ENCODE measurements around the gene BRMS1.
"Not testable (repeated sequence)": the region's sequence is repeated elsewhere in the genome, so short reads cannot be mapped to it uniquely, and the experiment has no call there.

The BRMS1 gene

DNA sequence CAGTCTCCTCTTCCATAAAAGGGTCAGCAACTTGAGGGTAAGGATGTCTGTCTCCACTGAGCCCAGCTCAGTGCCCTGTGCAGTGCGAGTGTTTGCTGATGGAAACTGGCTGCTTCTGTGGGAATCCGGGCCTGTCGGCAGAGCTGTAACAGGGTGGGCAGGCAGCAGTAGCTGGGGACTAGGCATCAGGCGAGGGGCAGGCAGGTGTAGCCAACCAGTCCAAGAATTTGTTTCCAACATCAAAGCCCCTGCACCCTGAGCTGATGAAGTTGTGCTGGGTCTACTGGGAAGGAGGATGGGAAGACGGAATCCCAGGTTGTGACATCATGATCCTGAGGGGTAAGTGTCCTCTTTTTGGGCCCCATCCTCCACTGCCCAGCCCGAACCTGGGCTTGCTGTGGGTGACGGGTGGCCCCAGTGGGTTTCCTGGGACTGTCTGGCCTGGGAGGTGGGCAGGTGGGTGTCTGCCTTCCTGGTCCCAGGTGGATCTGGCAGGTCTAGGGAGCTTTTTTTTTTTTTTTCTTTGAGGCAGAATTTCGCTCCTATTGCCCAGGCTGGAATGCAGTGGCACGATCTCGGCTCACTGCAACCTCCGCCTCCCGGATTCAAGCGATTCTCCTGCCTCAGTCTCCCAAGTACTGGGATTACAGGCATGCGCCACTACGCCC lies 15.6 kb upstream of the BRMS1 start:
- Histone ChIP-seq H3K9me3 (ENCODE audit: control insufficient read depth, low read length) (no peaks in the 10 kb centered on the region), H3K4me3 (ENCODE audit: low read length) (no peak overlapping the region), H3K4me1 (ENCODE audit: control insufficient read depth, insufficient read depth, low read length) (no peaks in the 10 kb centered on the region)

DNA sequence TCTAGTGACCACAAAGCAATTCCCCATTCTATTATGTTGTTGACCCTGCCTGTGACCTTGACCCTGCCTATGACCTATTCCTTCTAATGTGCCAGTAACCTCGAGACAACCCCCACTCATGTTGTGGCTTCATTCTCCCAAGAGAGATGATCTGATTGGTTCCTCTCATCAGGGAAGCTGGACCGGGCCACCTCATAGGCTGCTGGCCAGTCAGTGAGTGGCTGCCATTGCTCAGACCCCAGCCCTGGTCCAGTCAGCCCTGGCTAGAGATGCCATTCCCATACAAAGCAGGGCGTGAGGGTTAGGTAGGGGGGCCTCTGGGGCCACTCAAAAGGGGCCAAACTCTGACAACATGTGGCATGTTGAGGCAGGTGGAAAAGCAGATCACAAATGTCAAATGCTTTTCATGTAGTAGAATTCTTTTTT lies 14.8 kb upstream of the BRMS1 start:
- no peaks in the 10 kb centered on the region for H3K27me3 ChIP-seq (replicated peaks; ENCODE audit: control insufficient read depth, insufficient read depth, low read length)
- peaks cover 3% of the 10 kb centered on the region for H3K36me3 ChIP-seq (ENCODE audit: control insufficient read depth, insufficient read depth, low read length, severe bottlenecking)
- H3K9me3 ChIP-seq (ENCODE audit: control insufficient read depth, low read length) = no peaks in the 10 kb centered on the region
- H3K4me1 ChIP-seq (ENCODE audit: control insufficient read depth, insufficient read depth, low read length) = no peaks in the 10 kb centered on the region
- no peak for DNase-seq (ENCODE audit: low read depth)
- no peak overlapping the region for H3K9ac ChIP-seq (ENCODE audit: low read length)
- H3K4me3 ChIP-seq (ENCODE audit: low read length) = no peak overlapping the region

More for the DNA sequence above, 15.6 kb upstream of the BRMS1 start:
- Histone ChIP-seq H3K9ac (ENCODE audit: low read length) (no peak overlapping the region), H3K27me3 (replicated peaks; ENCODE audit: control insufficient read depth, insufficient read depth, low read length) (no peaks in the 10 kb centered on the region), H3K36me3 (ENCODE audit: control insufficient read depth, insufficient read depth, low read length, severe bottlenecking) (peaks cover 3% of the 10 kb centered on the region)
- no peak for DNase-seq (ENCODE audit: low read depth)

DNA sequence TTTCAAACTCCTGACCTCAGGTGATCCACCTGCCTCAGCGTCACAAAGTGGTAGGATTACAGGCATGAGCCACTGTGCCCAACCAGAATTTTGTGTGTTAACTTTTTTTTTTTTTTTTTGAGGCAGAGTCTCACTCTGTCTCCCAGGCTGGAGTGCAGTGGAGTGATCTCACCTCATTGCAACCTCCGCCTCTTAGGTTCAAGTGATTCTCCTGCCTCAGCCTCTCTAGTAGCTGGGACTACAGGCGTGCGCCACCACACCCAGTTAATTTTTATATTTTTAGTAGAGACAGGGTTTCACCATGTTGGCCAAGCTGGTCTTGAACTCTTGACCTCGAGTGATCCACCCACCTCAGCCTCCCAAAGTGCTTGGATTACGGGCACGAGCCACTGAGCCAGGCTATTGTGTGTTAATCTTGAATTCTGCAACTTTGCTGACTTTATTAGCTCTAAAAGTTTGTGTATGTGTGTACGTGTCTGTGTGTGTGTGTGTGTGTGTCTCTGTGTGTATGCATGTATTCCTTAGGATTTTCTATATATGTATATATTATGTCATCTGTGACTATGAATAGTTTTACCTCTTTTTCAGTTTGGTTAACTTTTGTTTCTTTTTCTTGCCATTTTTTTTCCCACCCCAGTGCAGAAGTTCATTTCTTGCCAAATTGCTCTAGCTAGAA lies 5.8 kb upstream of the BRMS1 start:
- not testable (repeated sequence) for H3K36me3 ChIP-seq (ENCODE audit: control insufficient read depth, insufficient read depth, low read length, severe bottlenecking); H3K4me3 ChIP-seq (ENCODE audit: low read length); H3K9ac ChIP-seq (ENCODE audit: low read length); DNase-seq (ENCODE audit: low read depth); H3K27me3 ChIP-seq (replicated peaks; ENCODE audit: control insufficient read depth, insufficient read depth, low read length); H3K9me3 ChIP-seq (ENCODE audit: control insufficient read depth, low read length)
- H3K4me1 ChIP-seq (ENCODE audit: control insufficient read depth, insufficient read depth, low read length) = peaks cover 20% of the 10 kb centered on the region

DNA sequence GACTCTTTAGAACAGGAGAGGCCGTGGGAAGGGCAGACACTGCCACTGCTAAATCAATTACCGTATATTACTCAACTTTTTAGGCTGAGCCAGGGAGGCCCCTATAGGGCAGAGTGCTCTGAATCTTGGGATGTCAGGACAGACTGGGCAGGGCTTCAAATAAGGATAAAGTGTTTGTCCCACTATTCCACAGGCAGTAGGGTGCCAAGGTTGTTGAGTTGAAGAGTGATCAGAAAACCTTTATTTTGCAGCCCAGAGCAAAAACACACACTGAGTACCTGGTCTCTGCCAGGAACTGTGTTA lies 4.1 kb upstream of the BRMS1 start:
- DNase-seq (ENCODE audit: low read depth) = peak; percentile 48
- no peaks in the 10 kb centered on the region for H3K36me3 ChIP-seq (ENCODE audit: control insufficient read depth, insufficient read depth, low read length, severe bottlenecking)
- H3K9ac ChIP-seq (ENCODE audit: low read length) = no peak overlapping the region
- H3K9me3 ChIP-seq (ENCODE audit: control insufficient read depth, low read length) = no peaks in the 10 kb centered on the region
- H3K27me3 ChIP-seq (replicated peaks; ENCODE audit: control insufficient read depth, insufficient read depth, low read length) = no peaks in the 10 kb centered on the region
- H3K4me3 ChIP-seq (ENCODE audit: low read length) = no peak overlapping the region
- peaks cover 31% of the 10 kb centered on the region for H3K4me1 ChIP-seq (ENCODE audit: control insufficient read depth, insufficient read depth, low read length)

DNA sequence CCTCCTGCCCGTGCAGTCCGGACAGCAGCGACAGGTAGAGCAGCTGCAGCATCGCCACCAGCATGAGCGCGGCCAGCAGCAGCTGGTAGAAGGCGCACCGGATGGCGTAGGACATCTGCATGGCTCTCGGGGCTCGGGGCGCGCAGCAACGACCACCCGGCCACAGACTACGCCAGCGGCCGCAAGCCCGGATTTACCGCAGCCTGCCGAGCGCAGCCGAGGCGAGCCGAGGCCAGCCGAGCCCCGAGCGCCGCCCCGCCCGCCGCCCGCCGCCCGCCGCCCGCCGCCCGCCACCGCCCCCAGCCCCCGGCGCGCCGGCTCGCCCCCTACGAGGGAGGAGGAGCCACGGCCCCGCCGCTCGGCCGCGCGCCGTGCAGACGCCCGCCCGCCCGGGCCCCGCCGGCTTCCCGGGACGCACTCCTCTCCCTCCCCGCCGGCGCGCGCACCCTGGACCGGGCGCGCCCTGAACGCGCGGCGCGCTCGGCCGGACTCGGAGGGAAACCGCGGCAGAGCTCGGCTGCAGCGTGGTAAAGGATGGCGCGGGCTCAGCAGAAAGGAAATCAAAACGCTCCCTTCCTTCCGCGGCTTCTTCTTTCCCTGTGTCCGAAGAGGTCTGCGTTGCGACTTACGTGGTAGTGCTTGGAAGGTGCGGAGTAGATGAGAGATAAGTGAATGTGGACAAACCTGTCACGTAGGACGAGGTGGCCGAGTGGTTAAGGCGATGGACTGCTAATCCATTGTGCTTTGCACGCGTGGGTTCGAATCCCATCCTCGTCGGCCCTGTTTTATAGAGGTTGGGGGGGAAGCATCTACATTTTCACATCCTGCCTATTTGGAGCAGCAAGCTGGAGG lies 2.7 kb upstream of the BRMS1 start, which contains the start of gene B4GAT1:
Gene B4GAT1, minus strand, starts transcription at position 205 of the 852 bp plus-strand sequence. Its CDS starts 84 bp downstream, at position 121.
- Histone ChIP-seq H3K27me3 (replicated peaks; ENCODE audit: control insufficient read depth, insufficient read depth, low read length) (no peaks in the 10 kb centered on the region), H3K4me3 (ENCODE audit: low read length) (peak within 1 kb of the TSS; percentile 92), H3K9me3 (ENCODE audit: control insufficient read depth, low read length) (no peaks in the 10 kb centered on the region), H3K9ac (ENCODE audit: low read length) (peak within 1 kb of the TSS; percentile 94), H3K4me1 (ENCODE audit: control insufficient read depth, insufficient read depth, low read length) (peaks cover 41% of the 10 kb centered on the region), H3K36me3 (ENCODE audit: control insufficient read depth, insufficient read depth, low read length, severe bottlenecking) (no peaks in the 10 kb centered on the region)
- peak; percentile 90 for DNase-seq (ENCODE audit: low read depth)

DNA sequence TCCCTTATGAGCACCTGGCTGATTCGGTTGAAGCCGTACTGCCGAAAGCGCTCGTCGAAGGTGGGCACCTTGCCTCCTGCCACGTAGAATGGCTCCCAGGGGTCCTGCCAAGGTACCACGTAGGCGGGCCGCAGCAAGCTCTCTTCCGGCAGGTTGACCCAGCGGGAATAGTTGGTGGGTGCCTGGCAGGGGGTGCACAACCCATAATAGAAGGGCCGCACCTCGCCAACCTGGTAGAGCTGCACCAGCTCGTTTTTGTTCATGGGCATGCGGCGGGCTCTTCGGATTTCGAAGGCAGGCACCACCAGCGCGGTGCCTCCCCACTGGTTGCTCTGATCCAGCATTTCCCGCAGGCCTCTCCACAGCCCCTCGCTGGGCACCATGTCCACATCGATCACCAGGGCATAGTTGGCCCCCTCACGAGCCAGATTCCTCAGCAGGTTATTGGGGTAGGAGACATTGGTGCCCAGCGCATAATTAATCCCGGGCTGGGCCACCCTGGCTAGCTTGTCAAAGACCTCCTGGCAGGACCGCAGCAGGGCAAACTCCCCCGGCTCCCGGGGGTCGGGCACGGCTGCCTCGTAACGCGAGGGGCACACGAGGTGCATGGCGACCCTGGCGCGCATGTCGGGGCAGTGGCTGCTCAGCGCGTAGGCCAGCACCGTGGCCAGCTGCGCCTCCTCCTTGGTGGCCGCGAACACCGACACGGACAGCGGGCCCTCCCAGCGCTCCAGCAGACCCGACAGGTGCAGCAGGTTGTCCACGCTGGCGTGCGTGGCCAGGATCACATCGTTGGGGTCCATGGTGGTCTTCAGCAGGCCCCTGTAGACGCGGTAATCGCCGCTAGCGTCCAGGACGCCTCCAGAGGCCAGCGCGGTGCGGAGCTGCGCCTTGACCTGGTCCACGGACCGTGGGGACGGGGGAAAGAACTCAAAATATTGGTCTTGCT lies 1.8 kb upstream of the BRMS1 start:
- H3K4me1 ChIP-seq (ENCODE audit: control insufficient read depth, insufficient read depth, low read length) = peaks cover 41% of the 10 kb centered on the region
- peak; percentile 41 for DNase-seq (ENCODE audit: low read depth)
- peak overlapping the region; percentile 92 for H3K4me3 ChIP-seq (ENCODE audit: low read length)
- H3K36me3 ChIP-seq (ENCODE audit: control insufficient read depth, insufficient read depth, low read length, severe bottlenecking) = peaks cover 6% of the 10 kb centered on the region
- no peaks in the 10 kb centered on the region for H3K27me3 ChIP-seq (replicated peaks; ENCODE audit: control insufficient read depth, insufficient read depth, low read length)
- H3K9ac ChIP-seq (ENCODE audit: low read length) = peak overlapping the region; percentile 94
- no peaks in the 10 kb centered on the region for H3K9me3 ChIP-seq (ENCODE audit: control insufficient read depth, low read length)

DNA sequence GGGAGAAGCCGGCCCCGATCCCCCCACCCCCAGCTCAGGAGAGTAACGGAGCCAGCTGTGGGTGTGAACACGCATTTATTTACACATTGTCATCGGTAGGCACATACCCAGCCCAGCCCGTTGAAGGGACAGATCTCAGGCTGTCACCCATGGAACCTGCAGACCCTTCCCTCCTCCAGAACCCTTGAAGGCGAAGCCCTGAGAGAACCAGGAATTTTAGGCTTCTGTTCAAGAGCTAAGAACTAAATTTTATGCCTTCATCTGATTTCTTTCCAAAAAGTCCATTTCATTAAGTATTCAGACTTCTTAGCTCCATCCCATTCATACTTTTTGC lies 379 bp upstream of the BRMS1 start:
- Histone ChIP-seq H3K9me3 (ENCODE audit: control insufficient read depth, low read length) (no peaks in the 10 kb centered on the region), H3K36me3 (ENCODE audit: control insufficient read depth, insufficient read depth, low read length, severe bottlenecking) (peaks cover 20% of the 10 kb centered on the region), H3K4me1 (ENCODE audit: control insufficient read depth, insufficient read depth, low read length) (peaks cover 41% of the 10 kb centered on the region), H3K9ac (ENCODE audit: low read length) (peak overlapping the region; percentile 94), H3K27me3 (replicated peaks; ENCODE audit: control insufficient read depth, insufficient read depth, low read length) (no peaks in the 10 kb centered on the region), H3K4me3 (ENCODE audit: low read length) (peak overlapping the region; percentile 92)
- DNase-seq (ENCODE audit: low read depth) = no peak

DNA sequence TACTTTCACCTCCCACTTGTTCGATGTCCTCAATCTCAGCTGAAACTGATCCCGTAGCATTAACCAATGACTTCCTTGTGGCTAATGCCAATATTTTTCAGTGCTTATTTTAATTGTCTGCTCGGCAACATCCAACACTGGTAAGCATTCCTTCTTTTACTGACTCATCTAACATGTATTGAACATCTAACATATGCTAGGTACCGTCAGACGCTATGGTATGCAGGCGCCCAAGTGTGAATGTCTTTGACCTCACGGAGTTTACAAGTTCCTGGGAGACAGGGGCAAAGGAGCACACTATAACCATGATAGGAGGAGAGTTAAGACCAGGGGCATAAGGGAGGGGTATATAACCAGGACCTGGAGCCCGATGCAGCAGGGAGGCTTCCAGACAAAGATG lies 1.7 kb downstream of the BRMS1 start:
- Histone ChIP-seq H3K36me3 (ENCODE audit: control insufficient read depth, insufficient read depth, low read length, severe bottlenecking) (peaks cover 38% of the 10 kb centered on the region), H3K27me3 (replicated peaks; ENCODE audit: control insufficient read depth, insufficient read depth, low read length) (no peaks in the 10 kb centered on the region), H3K9me3 (ENCODE audit: control insufficient read depth, low read length) (no peaks in the 10 kb centered on the region), H3K9ac (ENCODE audit: low read length) (peak overlapping the region; percentile 94), H3K4me1 (ENCODE audit: control insufficient read depth, insufficient read depth, low read length) (peaks cover 33% of the 10 kb centered on the region), H3K4me3 (ENCODE audit: low read length) (peak overlapping the region; percentile 92)
- no peak for DNase-seq (ENCODE audit: low read depth)

DNA sequence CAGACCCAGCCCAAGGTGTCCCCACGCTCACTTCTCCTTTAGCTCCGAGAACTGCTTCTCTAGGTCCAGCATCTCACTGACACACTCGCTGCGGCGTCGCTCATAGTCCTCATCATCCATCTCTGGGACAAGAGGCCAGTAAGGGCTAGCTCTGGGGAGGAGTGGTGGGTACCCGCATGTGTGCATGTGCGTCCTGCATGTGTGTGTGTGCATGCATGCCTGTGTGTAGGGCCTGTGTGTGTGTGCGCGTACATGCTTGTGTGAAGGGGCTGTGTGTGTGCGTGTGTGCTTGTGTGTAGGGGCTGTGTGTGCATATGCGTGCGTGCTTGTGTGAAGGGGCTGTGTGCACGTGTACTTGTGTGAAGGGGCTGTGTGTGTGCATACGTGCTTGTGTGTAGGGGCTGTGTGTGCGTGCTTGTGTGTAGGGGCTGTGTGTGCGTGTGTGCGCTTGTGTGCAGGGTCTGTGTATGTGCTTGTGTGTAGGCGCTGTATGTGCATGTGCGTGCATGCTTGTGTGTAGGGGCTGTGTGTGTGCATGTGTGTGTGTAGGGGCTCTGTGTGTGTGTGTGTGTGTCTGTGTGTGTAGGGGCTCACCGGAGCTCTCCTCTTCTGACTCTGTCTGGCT lies 3.3 kb downstream of the BRMS1 start:
- H3K9ac ChIP-seq (ENCODE audit: low read length) = no peak overlapping the region
- H3K36me3 ChIP-seq (ENCODE audit: control insufficient read depth, insufficient read depth, low read length, severe bottlenecking) = peaks cover 41% of the 10 kb centered on the region
- H3K9me3 ChIP-seq (ENCODE audit: control insufficient read depth, low read length) = no peaks in the 10 kb centered on the region
- no peak overlapping the region for H3K4me3 ChIP-seq (ENCODE audit: low read length)
- H3K27me3 ChIP-seq (replicated peaks; ENCODE audit: control insufficient read depth, insufficient read depth, low read length) = no peaks in the 10 kb centered on the region
- no peak for DNase-seq (ENCODE audit: low read depth)
- peaks cover 32% of the 10 kb centered on the region for H3K4me1 ChIP-seq (ENCODE audit: control insufficient read depth, insufficient read depth, low read length)

DNA sequence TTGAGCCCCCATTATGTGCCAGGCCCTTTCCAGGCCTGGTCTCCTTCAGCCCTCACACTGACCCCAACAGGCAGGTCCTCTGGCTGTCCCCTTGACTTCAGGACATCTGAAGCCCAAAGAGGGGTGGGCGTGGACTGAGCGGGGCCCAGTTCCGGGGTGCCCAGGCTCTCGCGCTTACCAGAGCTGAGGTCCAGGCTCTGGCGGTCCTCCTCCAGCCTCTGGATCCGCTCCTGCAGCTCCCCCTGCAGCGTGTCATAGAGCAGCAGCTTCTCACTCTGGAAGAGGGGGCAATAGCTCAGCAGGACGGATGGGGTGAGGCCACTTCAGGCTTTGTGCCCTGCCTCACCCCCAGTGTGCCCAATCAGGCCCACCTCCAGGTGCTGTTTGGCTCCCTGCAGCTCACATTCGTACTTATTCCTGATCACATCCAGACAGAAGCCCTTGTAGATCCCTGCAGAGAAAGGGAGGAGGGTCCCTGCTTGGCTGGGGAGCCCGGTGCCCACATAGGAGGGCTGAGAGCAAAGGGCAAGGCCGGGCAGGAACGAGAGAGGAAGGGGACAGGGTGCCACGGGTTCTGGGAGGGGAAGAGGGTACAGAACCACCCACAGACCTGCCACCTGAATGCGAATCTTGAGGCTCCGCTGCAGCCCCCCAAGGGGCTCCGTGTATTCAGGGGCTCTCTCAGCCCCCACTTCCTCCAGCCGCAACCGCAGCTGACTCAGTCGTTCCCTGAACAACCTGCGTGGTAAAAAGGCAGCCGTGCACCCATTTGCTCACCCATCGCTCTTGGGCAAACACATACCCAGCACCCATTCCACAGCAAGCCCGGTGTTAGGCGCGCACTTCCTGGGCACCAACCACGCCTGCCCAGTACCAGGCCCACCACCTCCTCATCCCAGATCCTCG lies 4.1 kb downstream of the BRMS1 start:
- H3K36me3 ChIP-seq (ENCODE audit: control insufficient read depth, insufficient read depth, low read length, severe bottlenecking) = peaks cover 41% of the 10 kb centered on the region

More for the DNA sequence above, 4.1 kb downstream of the BRMS1 start:
- Histone ChIP-seq H3K27me3 (replicated peaks; ENCODE audit: control insufficient read depth, insufficient read depth, low read length) (no peaks in the 10 kb centered on the region), H3K9ac (ENCODE audit: low read length) (no peak overlapping the region), H3K4me3 (ENCODE audit: low read length) (no peak overlapping the region), H3K9me3 (ENCODE audit: control insufficient read depth, low read length) (no peaks in the 10 kb centered on the region), H3K4me1 (ENCODE audit: control insufficient read depth, insufficient read depth, low read length) (peaks cover 31% of the 10 kb centered on the region)
- no peak for DNase-seq (ENCODE audit: low read depth)
